WTC11 (cell line): ENCODE results near the gene SULF2. TPM values are rescaled to one million over a fixed set of nuclear protein-coding genes. Genes with fewer than 3 reads are reported as not detected.
"Not testable (repeated sequence)": the region's sequence is repeated elsewhere in the genome, so short reads cannot be mapped to it uniquely, and the experiment has no call there.

ENCODE experiments used
- ATAC-seq: fragments of 200-7000 bp; cut with Tn5 transposase; 2 replicates; pipeline ENCODE4 v1.10.0; 2021; ENCODE audit warnings: mild to moderate bottlenecking, moderate library complexity
- CTCF ChIA-PET: fragments of 300-600 bp; sonication (Branson Sonifier 250); formaldehyde crosslinking; loops from one replicate; lab custom pipeline; 2021; ENCODE audit warnings: antibody characterized with exemption; lab: Charles Lee
- POLR2A ChIA-PET: fragments of 350-600 bp; sonication (Branson Sonifier 250); formaldehyde crosslinking; loops from one replicate; lab custom pipeline; 2021; ENCODE audit warnings: antibody characterized with exemption; lab: Charles Lee
- DNase-seq: peaks from one replicate; pipeline ENCODE4 v3.0.0; 2021; ENCODE audit warnings: low spot score
- H3K27ac Mint-ChIP-seq: 2 replicates; pipeline ENCODE4 v1.8.0; 2021; ENCODE audit warnings: mixed read lengths
- H3K27me3 Mint-ChIP-seq: 2 replicates; pipeline ENCODE4 v1.8.0; 2021; ENCODE audit warnings: low read depth, mild to moderate bottlenecking, moderate library complexity, mixed read lengths
- H3K36me3 Mint-ChIP-seq: 2 replicates; pipeline ENCODE4 v1.8.0; 2021; ENCODE audit warnings: mixed read lengths
- H3K4me1 Mint-ChIP-seq: 2 replicates; pipeline ENCODE4 v1.8.0; 2022; ENCODE audit warnings: mixed read lengths
- H3K4me3 Mint-ChIP-seq: 2 replicates; pipeline ENCODE4 v1.8.0; 2021; ENCODE audit warnings: mild to moderate bottlenecking, moderate library complexity, mixed read lengths
- H3K9me3 Mint-ChIP-seq: 2 replicates; pipeline ENCODE4 v1.8.0; 2021; ENCODE audit warnings: mixed read lengths
- ESRRA ChIP-seq: sonication (generic); formaldehyde crosslinking; IDR thresholded peaks from 2 replicates; pipeline ENCODE4 v1.8.1; 2022; ENCODE audit warnings: mild to moderate bottlenecking, missing genetic modification reagents, borderline replicate concordance
- IRF2 ChIP-seq: sonication (generic); formaldehyde crosslinking; IDR thresholded peaks from 2 replicates; pipeline ENCODE4 v1.8.0; 2022; ENCODE audit warnings: low read depth, missing genetic modification reagents, borderline replicate concordance
- KAT7 ChIP-seq: sonication (generic); formaldehyde crosslinking; IDR thresholded peaks from 2 replicates; pipeline ENCODE4 v1.8.1; 2023; ENCODE audit warnings: missing genetic modification reagents, mild to moderate bottlenecking, borderline replicate concordance
- NR1H2 ChIP-seq: sonication (generic); formaldehyde crosslinking; IDR thresholded peaks from 2 replicates; pipeline ENCODE4 v1.9.0; 2021; ENCODE audit warnings: mild to moderate bottlenecking, moderate library complexity, missing genetic modification reagents
- NR2C2 ChIP-seq: sonication (generic); formaldehyde crosslinking; IDR thresholded peaks from 2 replicates; pipeline ENCODE4 v1.8.0; 2022; ENCODE audit warnings: mild to moderate bottlenecking, missing genetic modification reagents
- NR3C1 ChIP-seq: sonication (generic); formaldehyde crosslinking; conservative IDR thresholded peaks from 2 replicates; pipeline ENCODE4 v1.8.1; 2023; ENCODE audit warnings: low read depth, mild to moderate bottlenecking, missing genetic modification reagents
- SMAD3 ChIP-seq: sonication (generic); formaldehyde crosslinking; IDR thresholded peaks from 2 replicates; pipeline ENCODE4 v1.8.0; 2022; ENCODE audit warnings: missing genetic modification reagents, mild to moderate bottlenecking, borderline replicate concordance
- ZBTB21 ChIP-seq: sonication (generic); formaldehyde crosslinking; IDR thresholded peaks from 2 replicates; pipeline ENCODE4 v1.8.1; 2023; ENCODE audit warnings: mild to moderate bottlenecking, missing genetic modification reagents, borderline replicate concordance
- ZNF232 ChIP-seq: sonication (generic); formaldehyde crosslinking; IDR thresholded peaks from 2 replicates; pipeline ENCODE4 v1.8.0; 2022; ENCODE audit warnings: mild to moderate bottlenecking, missing genetic modification reagents
- total RNA-seq: library from RNA; stranded (reverse); gene quantifications from 3 replicates; pipeline ENCODE4 v1.2.3, GENCODE V29; 2021
- TF ChIP-seq, protein P1 (sequence below): fragments of 250-450 bp; sonication (Bioruptor Pico); IDR thresholded peaks from 2 replicates; pipeline ENCODE4 v2.1.2; 2022; ENCODE audit warnings: mild to moderate bottlenecking, moderate library complexity
- TF ChIP-seq, protein P2 (sequence below): sonication (generic); formaldehyde crosslinking; IDR thresholded peaks from 2 replicates; pipeline ENCODE4 v1.8.0; 2022; ENCODE audit warnings: mild to moderate bottlenecking, missing genetic modification reagents
- TF ChIP-seq, protein P3 (sequence below): fragments of 200-600 bp; IDR thresholded peaks from 2 replicates; pipeline ENCODE4 v1.8.0; 2022; ENCODE audit warnings: antibody characterized with exemption
- TF ChIP-seq, protein P4 (sequence below): sonication (generic); formaldehyde crosslinking; IDR thresholded peaks from 2 replicates; pipeline ENCODE4 v1.8.0; 2022; ENCODE audit warnings: missing genetic modification reagents
- TF ChIP-seq, protein P5 (sequence below): sonication (generic); formaldehyde crosslinking; IDR thresholded peaks from 2 replicates; pipeline ENCODE4 v1.8.0; 2022; ENCODE audit warnings: mild to moderate bottlenecking, missing genetic modification reagents
- TF ChIP-seq, protein P6 (sequence below): sonication (generic); formaldehyde crosslinking; conservative IDR thresholded peaks from 2 replicates; pipeline ENCODE4 v1.8.1; 2023; ENCODE audit warnings: mild to moderate bottlenecking, low read depth, missing genetic modification reagents, moderate library complexity
- TF ChIP-seq, protein P7 (sequence below): sonication (generic); formaldehyde crosslinking; IDR thresholded peaks from 2 replicates; pipeline ENCODE4 v1.8.0; 2023; ENCODE audit warnings: missing genetic modification reagents

Gene SULF2
- total RNA-seq, 1 experiment from 2014 or later = 36.0 TPM

DNA sequence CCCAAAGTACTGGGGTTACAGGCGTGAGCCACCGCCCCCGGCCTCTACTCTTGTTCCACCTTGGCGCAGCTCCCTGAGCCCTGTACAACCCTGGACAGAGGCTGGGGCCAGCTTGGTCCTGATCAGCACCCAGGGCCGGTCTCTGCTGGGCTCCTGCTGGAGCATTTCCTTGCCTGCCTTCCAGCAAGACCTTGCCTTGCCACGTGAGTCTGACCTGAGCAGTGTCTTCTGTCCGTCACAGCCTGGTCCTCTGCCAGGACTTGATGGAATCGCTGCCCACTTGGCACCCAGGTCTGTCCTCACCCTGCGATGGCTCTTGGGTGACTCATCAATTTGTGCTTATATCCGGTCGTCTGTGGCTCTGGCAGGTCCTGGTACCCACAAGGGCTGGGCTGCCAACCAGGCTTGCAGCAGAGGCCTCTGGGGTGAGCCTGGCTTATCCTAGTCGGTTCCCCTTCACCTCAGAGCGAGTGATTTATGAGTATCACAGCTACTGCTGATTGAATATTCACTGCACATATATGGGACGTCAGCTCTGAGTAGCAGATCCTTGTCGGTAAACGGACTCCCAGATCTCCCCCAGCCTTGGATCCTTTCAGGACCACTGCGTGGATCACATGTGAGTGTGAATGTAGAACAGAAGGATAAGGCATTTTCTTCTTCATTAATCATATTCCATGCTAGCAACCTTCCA lies 10.1 kb upstream of the SULF2 start (continued):
- TF ChIP-seq, protein P1, sequence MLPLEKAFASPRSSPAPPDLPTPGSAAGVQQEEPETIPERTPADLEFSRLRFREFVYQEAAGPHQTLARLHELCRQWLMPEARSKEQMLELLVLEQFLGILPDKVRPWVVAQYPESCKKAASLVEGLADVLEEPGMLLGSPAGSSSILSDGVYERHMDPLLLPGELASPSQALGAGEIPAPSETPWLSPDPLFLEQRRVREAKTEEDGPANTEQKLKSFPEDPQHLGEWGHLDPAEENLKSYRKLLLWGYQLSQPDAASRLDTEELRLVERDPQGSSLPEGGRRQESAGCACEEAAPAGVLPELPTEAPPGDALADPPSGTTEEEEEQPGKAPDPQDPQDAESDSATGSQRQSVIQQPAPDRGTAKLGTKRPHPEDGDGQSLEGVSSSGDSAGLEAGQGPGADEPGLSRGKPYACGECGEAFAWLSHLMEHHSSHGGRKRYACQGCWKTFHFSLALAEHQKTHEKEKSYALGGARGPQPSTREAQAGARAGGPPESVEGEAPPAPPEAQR (CRISPR knock-in tag) = no peak

DNA sequence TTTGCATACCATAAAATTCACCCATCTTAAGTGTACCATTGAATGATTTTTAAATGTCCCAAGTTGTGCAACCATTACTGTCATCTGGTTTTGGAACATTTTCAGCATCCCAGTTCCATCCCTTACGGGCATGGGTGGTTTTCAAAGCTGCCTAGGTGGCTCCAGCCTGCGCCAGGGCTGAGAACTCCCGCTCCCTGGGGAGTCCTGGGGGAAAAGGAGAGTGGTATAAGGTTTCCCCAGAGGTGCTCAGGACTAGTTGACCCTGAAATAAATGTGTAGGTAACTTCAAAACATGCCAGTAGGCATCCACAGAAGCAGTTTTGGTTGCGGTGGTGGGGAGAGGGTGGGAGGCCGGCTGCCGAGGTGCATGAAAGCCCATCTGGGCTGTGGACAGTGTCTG lies 9.0 kb upstream of the SULF2 start:
- H3K4me1 Mint-ChIP-seq, H3K27me3 Mint-ChIP-seq, H3K9me3 Mint-ChIP-seq, H3K36me3 Mint-ChIP-seq, DNase-seq, ATAC-seq, H3K4me3 Mint-ChIP-seq, CTCF ChIA-PET, POLR2A ChIA-PET, H3K27ac Mint-ChIP-seq: not testable (repeated sequence)

DNA sequence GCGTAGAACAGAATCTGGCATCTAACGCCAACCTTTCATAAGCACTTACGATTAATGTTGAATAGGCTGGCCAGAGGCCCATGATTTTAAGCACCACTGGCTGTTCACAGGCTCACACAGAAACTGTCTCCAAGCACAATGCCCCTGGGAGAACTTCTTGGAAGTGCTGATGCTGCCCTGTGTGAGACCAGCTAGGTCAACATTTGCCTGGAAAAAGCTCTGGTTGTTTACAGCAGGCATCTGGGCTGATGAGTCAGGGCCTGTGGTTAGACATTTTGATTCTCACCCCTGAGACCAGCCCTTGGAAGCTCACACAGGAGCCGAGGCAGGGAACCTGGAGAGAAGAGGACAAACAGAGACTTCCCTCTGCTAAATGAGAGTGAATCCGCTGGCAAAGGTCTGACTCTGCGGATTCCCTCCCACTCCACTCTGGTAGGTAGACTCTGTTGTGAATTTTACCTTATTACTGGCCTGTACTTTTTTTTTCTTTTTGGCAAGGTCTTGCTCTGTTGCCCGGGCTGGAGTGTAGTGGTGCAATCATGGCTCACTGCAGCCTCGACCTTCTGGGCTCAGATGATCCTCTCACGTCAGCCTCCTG lies 6.8 kb upstream of the SULF2 start:
- TF ChIP-seq, protein P2, sequence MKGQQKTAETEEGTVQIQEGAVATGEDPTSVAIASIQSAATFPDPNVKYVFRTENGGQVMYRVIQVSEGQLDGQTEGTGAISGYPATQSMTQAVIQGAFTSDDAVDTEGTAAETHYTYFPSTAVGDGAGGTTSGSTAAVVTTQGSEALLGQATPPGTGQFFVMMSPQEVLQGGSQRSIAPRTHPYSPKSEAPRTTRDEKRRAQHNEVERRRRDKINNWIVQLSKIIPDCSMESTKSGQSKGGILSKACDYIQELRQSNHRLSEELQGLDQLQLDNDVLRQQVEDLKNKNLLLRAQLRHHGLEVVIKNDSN = no peak
- TF ChIP-seq NR3C1 (CRISPR knock-in tag) (no peak), NR2C2 (CRISPR knock-in tag) (no peak)
- TF ChIP-seq, protein P3, sequence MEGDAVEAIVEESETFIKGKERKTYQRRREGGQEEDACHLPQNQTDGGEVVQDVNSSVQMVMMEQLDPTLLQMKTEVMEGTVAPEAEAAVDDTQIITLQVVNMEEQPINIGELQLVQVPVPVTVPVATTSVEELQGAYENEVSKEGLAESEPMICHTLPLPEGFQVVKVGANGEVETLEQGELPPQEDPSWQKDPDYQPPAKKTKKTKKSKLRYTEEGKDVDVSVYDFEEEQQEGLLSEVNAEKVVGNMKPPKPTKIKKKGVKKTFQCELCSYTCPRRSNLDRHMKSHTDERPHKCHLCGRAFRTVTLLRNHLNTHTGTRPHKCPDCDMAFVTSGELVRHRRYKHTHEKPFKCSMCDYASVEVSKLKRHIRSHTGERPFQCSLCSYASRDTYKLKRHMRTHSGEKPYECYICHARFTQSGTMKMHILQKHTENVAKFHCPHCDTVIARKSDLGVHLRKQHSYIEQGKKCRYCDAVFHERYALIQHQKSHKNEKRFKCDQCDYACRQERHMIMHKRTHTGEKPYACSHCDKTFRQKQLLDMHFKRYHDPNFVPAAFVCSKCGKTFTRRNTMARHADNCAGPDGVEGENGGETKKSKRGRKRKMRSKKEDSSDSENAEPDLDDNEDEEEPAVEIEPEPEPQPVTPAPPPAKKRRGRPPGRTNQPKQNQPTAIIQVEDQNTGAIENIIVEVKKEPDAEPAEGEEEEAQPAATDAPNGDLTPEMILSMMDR = no peak
- no peaks in the 10 kb centered on the region for H3K9me3 Mint-ChIP-seq
- peaks cover 14% of the 10 kb centered on the region for H3K4me1 Mint-ChIP-seq
- peaks cover 4% of the 10 kb centered on the region for H3K27me3 Mint-ChIP-seq
- ATAC-seq (peak; percentile 78), DNase-seq (no peak)
- no peak overlapping the region for H3K4me3 Mint-ChIP-seq
- POLR2A ChIA-PET = no interaction called here
- CTCF ChIA-PET = interaction anchor here (2.1 kb wide), 1 partner anchor 128 kb away, joined by 5 read pairs; no protein-coding TSS in a partner anchor
- no peaks in the 10 kb centered on the region for H3K36me3 Mint-ChIP-seq
- peak overlapping the region; percentile 90 for H3K27ac Mint-ChIP-seq

DNA sequence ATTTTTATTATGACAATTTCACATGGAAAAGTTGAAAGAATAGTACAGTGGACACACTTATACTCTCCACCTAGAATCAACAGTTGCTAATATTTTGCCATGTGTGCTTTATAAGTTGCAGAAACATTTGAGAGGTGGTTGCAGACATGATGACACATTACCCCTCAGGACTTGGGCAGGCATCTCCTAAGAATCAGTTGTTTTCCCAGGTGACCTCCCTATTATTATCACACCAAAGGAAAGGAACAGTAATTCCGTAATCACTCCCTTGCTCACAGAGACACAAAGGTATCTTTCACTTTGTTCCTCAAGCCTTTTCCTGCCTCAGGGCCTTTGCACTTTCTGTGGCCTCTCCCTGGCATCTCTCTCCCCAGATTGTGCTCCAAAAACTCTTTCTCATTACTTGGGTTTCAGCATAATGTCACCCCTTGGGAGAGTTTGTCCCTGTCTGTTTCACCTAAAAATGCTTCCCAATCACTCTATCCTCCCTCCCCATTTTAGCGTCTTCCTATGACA lies 5.9 kb upstream of the SULF2 start:
- ATAC-seq = no peak
- H3K27ac Mint-ChIP-seq = no peak overlapping the region
- H3K36me3 Mint-ChIP-seq = no peaks in the 10 kb centered on the region
- no peak for DNase-seq
- peaks cover 22% of the 10 kb centered on the region for H3K4me1 Mint-ChIP-seq
- H3K4me3 Mint-ChIP-seq = no peak overlapping the region
- ChIA-PET CTCF (no interaction called here), POLR2A (no interaction called here)
- peaks cover 13% of the 10 kb centered on the region for H3K27me3 Mint-ChIP-seq
- no peaks in the 10 kb centered on the region for H3K9me3 Mint-ChIP-seq
- TF ChIP-seq NR1H2 (CRISPR knock-in tag) (no peak), SMAD3 (CRISPR knock-in tag) (no peak), ZNF232 (CRISPR knock-in tag) (no peak), KAT7 (CRISPR knock-in tag) (no peak), ZBTB21 (no peak), ESRRA (CRISPR knock-in tag) (no peak), IRF2 (CRISPR knock-in tag) (no peak)
- TF ChIP-seq, protein P4, sequence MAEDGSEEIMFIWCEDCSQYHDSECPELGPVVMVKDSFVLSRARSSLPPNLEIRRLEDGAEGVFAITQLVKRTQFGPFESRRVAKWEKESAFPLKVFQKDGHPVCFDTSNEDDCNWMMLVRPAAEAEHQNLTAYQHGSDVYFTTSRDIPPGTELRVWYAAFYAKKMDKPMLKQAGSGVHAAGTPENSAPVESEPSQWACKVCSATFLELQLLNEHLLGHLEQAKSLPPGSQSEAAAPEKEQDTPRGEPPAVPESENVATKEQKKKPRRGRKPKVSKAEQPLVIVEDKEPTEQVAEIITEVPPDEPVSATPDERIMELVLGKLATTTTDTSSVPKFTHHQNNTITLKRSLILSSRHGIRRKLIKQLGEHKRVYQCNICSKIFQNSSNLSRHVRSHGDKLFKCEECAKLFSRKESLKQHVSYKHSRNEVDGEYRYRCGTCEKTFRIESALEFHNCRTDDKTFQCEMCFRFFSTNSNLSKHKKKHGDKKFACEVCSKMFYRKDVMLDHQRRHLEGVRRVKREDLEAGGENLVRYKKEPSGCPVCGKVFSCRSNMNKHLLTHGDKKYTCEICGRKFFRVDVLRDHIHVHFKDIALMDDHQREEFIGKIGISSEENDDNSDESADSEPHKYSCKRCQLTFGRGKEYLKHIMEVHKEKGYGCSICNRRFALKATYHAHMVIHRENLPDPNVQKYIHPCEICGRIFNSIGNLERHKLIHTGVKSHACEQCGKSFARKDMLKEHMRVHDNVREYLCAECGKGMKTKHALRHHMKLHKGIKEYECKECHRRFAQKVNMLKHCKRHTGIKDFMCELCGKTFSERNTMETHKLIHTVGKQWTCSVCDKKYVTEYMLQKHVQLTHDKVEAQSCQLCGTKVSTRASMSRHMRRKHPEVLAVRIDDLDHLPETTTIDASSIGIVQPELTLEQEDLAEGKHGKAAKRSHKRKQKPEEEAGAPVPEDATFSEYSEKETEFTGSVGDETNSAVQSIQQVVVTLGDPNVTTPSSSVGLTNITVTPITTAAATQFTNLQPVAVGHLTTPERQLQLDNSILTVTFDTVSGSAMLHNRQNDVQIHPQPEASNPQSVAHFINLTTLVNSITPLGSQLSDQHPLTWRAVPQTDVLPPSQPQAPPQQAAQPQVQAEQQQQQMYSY (CRISPR knock-in tag) = no peak
- TF ChIP-seq, protein P5, sequence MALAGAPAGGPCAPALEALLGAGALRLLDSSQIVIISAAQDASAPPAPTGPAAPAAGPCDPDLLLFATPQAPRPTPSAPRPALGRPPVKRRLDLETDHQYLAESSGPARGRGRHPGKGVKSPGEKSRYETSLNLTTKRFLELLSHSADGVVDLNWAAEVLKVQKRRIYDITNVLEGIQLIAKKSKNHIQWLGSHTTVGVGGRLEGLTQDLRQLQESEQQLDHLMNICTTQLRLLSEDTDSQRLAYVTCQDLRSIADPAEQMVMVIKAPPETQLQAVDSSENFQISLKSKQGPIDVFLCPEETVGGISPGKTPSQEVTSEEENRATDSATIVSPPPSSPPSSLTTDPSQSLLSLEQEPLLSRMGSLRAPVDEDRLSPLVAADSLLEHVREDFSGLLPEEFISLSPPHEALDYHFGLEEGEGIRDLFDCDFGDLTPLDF (CRISPR knock-in tag) = no peak
- TF ChIP-seq, protein P6, sequence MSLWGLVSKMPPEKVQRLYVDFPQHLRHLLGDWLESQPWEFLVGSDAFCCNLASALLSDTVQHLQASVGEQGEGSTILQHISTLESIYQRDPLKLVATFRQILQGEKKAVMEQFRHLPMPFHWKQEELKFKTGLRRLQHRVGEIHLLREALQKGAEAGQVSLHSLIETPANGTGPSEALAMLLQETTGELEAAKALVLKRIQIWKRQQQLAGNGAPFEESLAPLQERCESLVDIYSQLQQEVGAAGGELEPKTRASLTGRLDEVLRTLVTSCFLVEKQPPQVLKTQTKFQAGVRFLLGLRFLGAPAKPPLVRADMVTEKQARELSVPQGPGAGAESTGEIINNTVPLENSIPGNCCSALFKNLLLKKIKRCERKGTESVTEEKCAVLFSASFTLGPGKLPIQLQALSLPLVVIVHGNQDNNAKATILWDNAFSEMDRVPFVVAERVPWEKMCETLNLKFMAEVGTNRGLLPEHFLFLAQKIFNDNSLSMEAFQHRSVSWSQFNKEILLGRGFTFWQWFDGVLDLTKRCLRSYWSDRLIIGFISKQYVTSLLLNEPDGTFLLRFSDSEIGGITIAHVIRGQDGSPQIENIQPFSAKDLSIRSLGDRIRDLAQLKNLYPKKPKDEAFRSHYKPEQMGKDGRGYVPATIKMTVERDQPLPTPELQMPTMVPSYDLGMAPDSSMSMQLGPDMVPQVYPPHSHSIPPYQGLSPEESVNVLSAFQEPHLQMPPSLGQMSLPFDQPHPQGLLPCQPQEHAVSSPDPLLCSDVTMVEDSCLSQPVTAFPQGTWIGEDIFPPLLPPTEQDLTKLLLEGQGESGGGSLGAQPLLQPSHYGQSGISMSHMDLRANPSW (CRISPR knock-in tag) = no peak
- TF ChIP-seq, protein P7, sequence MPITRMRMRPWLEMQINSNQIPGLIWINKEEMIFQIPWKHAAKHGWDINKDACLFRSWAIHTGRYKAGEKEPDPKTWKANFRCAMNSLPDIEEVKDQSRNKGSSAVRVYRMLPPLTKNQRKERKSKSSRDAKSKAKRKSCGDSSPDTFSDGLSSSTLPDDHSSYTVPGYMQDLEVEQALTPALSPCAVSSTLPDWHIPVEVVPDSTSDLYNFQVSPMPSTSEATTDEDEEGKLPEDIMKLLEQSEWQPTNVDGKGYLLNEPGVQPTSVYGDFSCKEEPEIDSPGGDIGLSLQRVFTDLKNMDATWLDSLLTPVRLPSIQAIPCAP = no peak
